SK-N-SH (cell line): Measurements from ENCODE around the gene HNRNPH3.

ENCODE experiments used
- ELF1 ChIP-seq: IDR thresholded peaks from 2 replicates; pipeline ENCODE4 v1.4.0; 2012
- GATA2 ChIP-seq: sonication (generic); formaldehyde crosslinking; IDR thresholded peaks from 2 replicates; pipeline ENCODE4 v1.5.0; 2020; ENCODE audit warnings: mild to moderate bottlenecking, missing genetic modification reagents
- JUND ChIP-seq: IDR thresholded peaks from 2 replicates; pipeline ENCODE4 v1.4.0; 2012
- NFIC ChIP-seq: IDR thresholded peaks from 2 replicates; pipeline ENCODE4 v1.4.0; 2012; ENCODE audit warnings: borderline replicate concordance
- POLR2AphosphoS5 ChIP-seq: IDR thresholded peaks from 2 replicates; pipeline ENCODE4 v1.6.1; 2012; ENCODE audit warnings: low read depth, low read length
- SMC3 ChIP-seq: IDR thresholded peaks from 2 replicates; pipeline ENCODE4 v1.6.1; 2012; ENCODE audit warnings: low read depth, low read length, improper control_type of control experiment
- TAF1 ChIP-seq: IDR thresholded peaks from 2 replicates; pipeline ENCODE4 v1.6.1; 2012; ENCODE audit warnings: low read depth, mild to moderate bottlenecking, low read length, moderate library complexity, borderline replicate concordance
- TF ChIP-seq, protein P1 (sequence below): fragments of 200-600 bp; sonication (generic); IDR thresholded peaks from 2 replicates; pipeline ENCODE4 v1.6.1; 2017; ENCODE audit warnings: antibody characterized with exemption, mild to moderate bottlenecking, moderate library complexity
- TF ChIP-seq, protein P2 (sequence below): IDR thresholded peaks from 2 replicates; pipeline ENCODE4 v1.4.0; 2012; ENCODE audit warnings: low read depth

DNA sequence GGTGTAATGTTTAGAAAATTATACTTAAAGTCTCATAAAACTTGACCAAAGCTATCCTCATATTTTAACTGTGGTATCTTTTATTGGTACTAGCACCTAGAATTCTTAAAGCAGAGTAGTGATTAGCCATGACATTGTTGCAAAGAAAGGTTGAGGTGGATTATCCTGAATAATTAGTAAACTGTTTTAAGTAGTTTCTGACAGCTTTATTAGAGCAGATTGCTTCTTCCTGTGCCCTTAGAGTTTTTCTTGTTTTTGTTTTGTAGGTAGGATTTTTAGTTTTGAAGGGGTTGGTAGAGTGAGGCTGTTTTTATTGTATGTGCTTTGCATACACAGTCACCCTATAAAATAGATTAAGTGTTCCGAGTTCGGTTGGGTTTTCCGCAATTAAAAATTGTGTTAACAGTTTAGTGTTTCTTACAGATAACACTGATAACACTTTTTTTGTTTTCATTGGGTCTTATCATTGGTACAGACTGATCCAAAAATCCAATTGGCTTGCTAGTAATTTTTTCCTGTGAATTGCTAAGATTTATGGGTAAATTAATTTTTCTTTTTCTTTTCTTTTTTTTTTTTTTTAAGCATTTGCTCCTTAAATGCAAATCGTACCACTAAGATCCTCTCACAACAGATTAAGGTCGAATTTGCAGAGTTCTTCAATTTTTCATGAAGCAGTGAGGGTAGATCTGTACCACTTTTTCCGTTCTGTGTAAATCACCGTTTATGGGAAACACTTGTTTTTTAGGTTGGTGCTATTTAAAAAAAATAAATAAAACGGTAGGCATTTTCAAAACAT, 3.0 kb downstream of the HNRNPH3 start:
- TF ChIP-seq SMC3 = no peak
- no peak for TF ChIP-seq GATA2
- TF ChIP-seq, protein P1, sequence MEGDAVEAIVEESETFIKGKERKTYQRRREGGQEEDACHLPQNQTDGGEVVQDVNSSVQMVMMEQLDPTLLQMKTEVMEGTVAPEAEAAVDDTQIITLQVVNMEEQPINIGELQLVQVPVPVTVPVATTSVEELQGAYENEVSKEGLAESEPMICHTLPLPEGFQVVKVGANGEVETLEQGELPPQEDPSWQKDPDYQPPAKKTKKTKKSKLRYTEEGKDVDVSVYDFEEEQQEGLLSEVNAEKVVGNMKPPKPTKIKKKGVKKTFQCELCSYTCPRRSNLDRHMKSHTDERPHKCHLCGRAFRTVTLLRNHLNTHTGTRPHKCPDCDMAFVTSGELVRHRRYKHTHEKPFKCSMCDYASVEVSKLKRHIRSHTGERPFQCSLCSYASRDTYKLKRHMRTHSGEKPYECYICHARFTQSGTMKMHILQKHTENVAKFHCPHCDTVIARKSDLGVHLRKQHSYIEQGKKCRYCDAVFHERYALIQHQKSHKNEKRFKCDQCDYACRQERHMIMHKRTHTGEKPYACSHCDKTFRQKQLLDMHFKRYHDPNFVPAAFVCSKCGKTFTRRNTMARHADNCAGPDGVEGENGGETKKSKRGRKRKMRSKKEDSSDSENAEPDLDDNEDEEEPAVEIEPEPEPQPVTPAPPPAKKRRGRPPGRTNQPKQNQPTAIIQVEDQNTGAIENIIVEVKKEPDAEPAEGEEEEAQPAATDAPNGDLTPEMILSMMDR = no peak
- no peak for TF ChIP-seq NFIC
- TF ChIP-seq JUND = no peak
- TF ChIP-seq TAF1 = no peak
- TF ChIP-seq, protein P2, sequence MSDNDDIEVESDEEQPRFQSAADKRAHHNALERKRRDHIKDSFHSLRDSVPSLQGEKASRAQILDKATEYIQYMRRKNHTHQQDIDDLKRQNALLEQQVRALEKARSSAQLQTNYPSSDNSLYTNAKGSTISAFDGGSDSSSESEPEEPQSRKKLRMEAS = no peak
- no peak for TF ChIP-seq POLR2AphosphoS5
- no peak for TF ChIP-seq ELF1
